Measurements from ENCODE around the gene RNF144A. TPM values are rescaled to one million over a fixed set of nuclear protein-coding genes. Genes with fewer than 3 reads are reported as not detected.

The RNF144A gene
- total and polyA plus RNA-seq, 8 donors, result 1.4 to 71.4 (median 5.6) TPM

- WGBS, 5 donors, result 60 to 80% (median 73%) methylated on average over 3 of the region's 3 CpGs
- H3K36me3 ChIP-seq, result peaks cover 0 to 18% (median 10%) of the 10 kb centered on the region in 4 donors
- TF ChIP-seq EP300 (IDR thresholded peaks at IDR 0.05), result no peak
- no peak for TF ChIP-seq POLR2A (IDR thresholded peaks at IDR 0.05)
- TF ChIP-seq CTCF (IDR thresholded peaks at IDR 0.05), result no peak
- no peak for TF ChIP-seq POLR2AphosphoS5 (IDR thresholded peaks at IDR 0.05)
- no peaks in the 10 kb centered on the region for H3K27me3 ChIP-seq
- peaks cover 0 to 6% (median 0%) of the 10 kb centered on the region in 4 donors for H3K4me1 ChIP-seq
- DNase-seq, result no peak
- H3K9me3 ChIP-seq, result no peaks in the 10 kb centered on the region
- no peak overlapping the region for H3K27ac ChIP-seq
- intact Hi-C loops (cut with DNase I; ENCODE audit: low total_unique reads), result no loop called here
- no peak overlapping the region for H3K4me3 ChIP-seq
Observed at GRCh38 chr2:7043690-7044089, 126.5 kb downstream of the RNF144A start.

GRCh38 chr2:7044253-7045250, 127.3 kb downstream of the RNF144A start:
- H3K36me3 ChIP-seq, result peaks cover 0 to 17% (median 8%) of the 10 kb centered on the region in 4 donors
- WGBS, 5 donors, result 76 to 82% (median 79%) methylated on average over 17 of the region's 17 CpGs
- H3K4me1 ChIP-seq, result peaks cover 0 to 6% (median 0%) of the 10 kb centered on the region in 4 donors
- intact Hi-C loops (cut with DNase I; ENCODE audit: low total_unique reads), result loop anchor here (5.0 kb wide), 2 partner anchors 132 to 147 kb away; no protein-coding TSS in a partner anchor
- H3K4me3 ChIP-seq, result no peak overlapping the region
- DNase-seq, result peak; percentile 76 to 79
- H3K27me3 ChIP-seq, result no peaks in the 10 kb centered on the region
- TF ChIP-seq POLR2AphosphoS5 (IDR thresholded peaks at IDR 0.05) (peak in 1 of 3 donors; percentile 15), POLR2A (IDR thresholded peaks at IDR 0.05) (no peak), EP300 (IDR thresholded peaks at IDR 0.05) (no peak), CTCF (IDR thresholded peaks at IDR 0.05) (peak in 5 of 7 experiments; percentile 64 to 96 (median 91))
- H3K9me3 ChIP-seq, result no peaks in the 10 kb centered on the region
- no peak overlapping the region for H3K27ac ChIP-seq

GRCh38 chr2:7045601-7046590, 128.7 kb downstream of the RNF144A start:
- no peak overlapping the region for H3K27ac ChIP-seq
- no peak overlapping the region for H3K4me3 ChIP-seq
- no peak for DNase-seq
- WGBS, 5 donors, result 76 to 85% (median 77%) methylated on average over 15 of the region's 15 CpGs
- intact Hi-C loops (cut with DNase I; ENCODE audit: low total_unique reads), result loop anchor here (5.0 kb wide), 2 partner anchors 134 to 149 kb away; no protein-coding TSS in a partner anchor
- H3K27me3 ChIP-seq, result peaks cover 0 to 10% (median 0%) of the 10 kb centered on the region in 3 donors
- H3K4me1 ChIP-seq, result peaks cover 0 to 6% (median 0%) of the 10 kb centered on the region in 4 donors
- no peak for TF ChIP-seq CTCF (IDR thresholded peaks at IDR 0.05)
- TF ChIP-seq POLR2A (IDR thresholded peaks at IDR 0.05), result no peak
- no peak for TF ChIP-seq EP300 (IDR thresholded peaks at IDR 0.05)
- TF ChIP-seq POLR2AphosphoS5 (IDR thresholded peaks at IDR 0.05), result no peak
- H3K36me3 ChIP-seq, result peaks cover 0 to 7% (median 4%) of the 10 kb centered on the region in 4 donors
- H3K9me3 ChIP-seq, result no peaks in the 10 kb centered on the region

Data from stomach (tissue), 9 donors.